ENCODE results near the gene LOXL1.
"Not testable (repeated sequence)": the region's sequence is repeated elsewhere in the genome, so short reads cannot be mapped to it uniquely, and the experiment has no call there.

Gene LOXL1

GRCh38 chr15:73957785-73958184 is 31.5 kb downstream of the LOXL1 start:
- no peak for DNase-seq (ENCODE audit: extremely low read depth, low read depth)
- TF ChIP-seq CTCF (IDR thresholded peaks at IDR 0.05; ENCODE audit: low read depth, low read length): no peak

- no peak for DNase-seq (ENCODE audit: extremely low read depth, low read depth)
- no peak for TF ChIP-seq CTCF (IDR thresholded peaks at IDR 0.05; ENCODE audit: low read depth, low read length)
Observed at GRCh38 chr15:73959012-73959581, 32.8 kb downstream of the LOXL1 start.

GRCh38 chr15:73959801-73960200 is 33.5 kb downstream of the LOXL1 start:
- DNase-seq (ENCODE audit: extremely low read depth, low read depth): no peak
- TF ChIP-seq CTCF (IDR thresholded peaks at IDR 0.05; ENCODE audit: low read depth, low read length): no peak

GRCh38 chr15:73960472-73961070 is 34.3 kb downstream of the LOXL1 start:
- DNase-seq (ENCODE audit: extremely low read depth, low read depth): not testable (repeated sequence)

- DNase-seq (ENCODE audit: extremely low read depth, low read depth): no peak
- TF ChIP-seq CTCF (IDR thresholded peaks at IDR 0.05; ENCODE audit: low read depth, low read length): no peak
Observed at GRCh38 chr15:73962433-73962832, 36.2 kb downstream of the LOXL1 start.

- peak; percentile 97 for TF ChIP-seq CTCF (IDR thresholded peaks at IDR 0.05; ENCODE audit: low read depth, low read length)
- no peak for DNase-seq (ENCODE audit: extremely low read depth, low read depth)
Observed at GRCh38 chr15:73964736-73965093, 38.5 kb downstream of the LOXL1 start.

GRCh38 chr15:73965094-73965757 is 39.0 kb downstream of the LOXL1 start:
- DNase-seq (ENCODE audit: extremely low read depth, low read depth): no peak

More at GRCh38 chr15:73965094-73965757, 39.0 kb downstream of the LOXL1 start:
- TF ChIP-seq CTCF (IDR thresholded peaks at IDR 0.05; ENCODE audit: low read depth, low read length): no peak

Measured in AG09319 (cell line).